Sigmoid colon (tissue), 7 donors: ENCODE data around the gene GABRB1. TPM values are rescaled to one million over a fixed set of nuclear protein-coding genes. Genes with fewer than 3 reads are reported as not detected.

Source experiments
- DNase-seq: peaks from one replicate; pipeline ENCODE4 v3.0.0-alpha.2; 2019
- H3K27ac ChIP-seq, 4 donors: fragments of 200-600 bp; sonication (generic); one replicate each; pipeline ENCODE4 v1.5.1; 2016 to 2019; ENCODE audit warnings: mild to moderate bottlenecking in 1 of 4
- H3K27me3 ChIP-seq, 3 donors: fragments of 200-600 bp; sonication (generic); one replicate each; pipeline ENCODE4 v1.5.1; 2019; ENCODE audit warnings: mild to moderate bottlenecking in 1 of 3
- H3K36me3 ChIP-seq, 4 donors: fragments of 200-600 bp; sonication (generic); one replicate each; pipeline ENCODE4 v1.5.1; 2016 to 2019
- H3K4me1 ChIP-seq, 4 donors: fragments of 200-600 bp; sonication (generic); one replicate each; pipeline ENCODE4 v1.5.1; 2017 to 2019
- H3K4me3 ChIP-seq, 4 donors: fragments of 200-600 bp; sonication (generic); one replicate each; pipeline ENCODE4 v1.5.1; 2017 to 2019; ENCODE audit warnings: mild to moderate bottlenecking in 2 of 4, moderate library complexity in 1 of 4
- H3K9me3 ChIP-seq, 4 donors: fragments of 200-600 bp in 3 of 4; sonication (generic) in 3 of 4; one replicate each; pipeline versions ENCODE4 v1.5.1 to v1.6.1; 2013 to 2019
- CTCF ChIP-seq, 4 experiments: fragments of 450-650 bp in 3 of 4; fragments of 200-600 bp in 1 of 4; IDR thresholded peaks; one replicate each; pipeline ENCODE4 v1.5.1; 2016 to 2019; ENCODE audit warnings: antibody characterized with exemption in 4 of 4, mild to moderate bottlenecking in 3 of 4, moderate library complexity in 2 of 4
- EP300 ChIP-seq, 4 donors: sonication (generic); formaldehyde crosslinking; IDR thresholded peaks; one replicate each; pipeline ENCODE4 v1.6.1; 2017; ENCODE audit warnings: antibody characterized with exemption in 4 of 4
- POLR2A ChIP-seq, 2 donors: fragments of 450-650 bp; IDR thresholded peaks; one replicate each; pipeline ENCODE4 v1.6.1; 2016; ENCODE audit warnings: antibody characterized with exemption in 2 of 2, mild to moderate bottlenecking in 2 of 2, moderate library complexity in 2 of 2
- POLR2AphosphoS5 ChIP-seq, 4 donors: sonication (generic); formaldehyde crosslinking; IDR thresholded peaks; one replicate each; pipeline ENCODE4 v1.6.1; 2017; ENCODE audit warnings: antibody characterized with exemption in 4 of 4
- WGBS, 2 donors: extraction: QIAGEN DNeasy Blood & Tissue Kit; methylation state at CpG; one replicate each; pipeline ENCODE4 v1.1.7; 2013; 5-methylcytosine and 5-hydroxymethylcytosine counted together
- intact Hi-C: fragments of 100-400 bp; cut with DNase I; formaldehyde crosslinking; loops from one replicate; pipeline ENCODE4 v1.15.1; 2023
- polyA plus RNA-seq, 3 donors: library from polyadenylated mRNA; stranded (reverse); fragments of 200-250 nt; gene quantifications; one replicate each; pipeline ENCODE4 v1.2.3, GENCODE V29; 2013
- total RNA-seq, 4 donors: library from RNA; depleted of rRNA; stranded (reverse); fragments of >200 nt; gene quantifications; one replicate each; pipeline ENCODE4 v1.1.0, GENCODE V29; 2016
- donor health status: healthy with polysubstance abuse.
- donor health status: Bipolar disorder and iron deficiency.
- donor health status: healthy.

GABRB1 gene
- total and polyA plus RNA-seq, 7 donors = 0.22 to 1.7 (median 0.49) TPM; not detected in 2

GRCh38 chr4:47330866-47331265, 299.5 kb downstream of the GABRB1 start:
- no peak overlapping the region for H3K4me3 ChIP-seq
- TF ChIP-seq POLR2A (IDR thresholded peaks at IDR 0.05) (no peak), CTCF (IDR thresholded peaks at IDR 0.05) (no peak), POLR2AphosphoS5 (IDR thresholded peaks at IDR 0.05) (no peak), EP300 (IDR thresholded peaks at IDR 0.05) (no peak)
- no peaks in the 10 kb centered on the region for H3K9me3 ChIP-seq
- intact Hi-C loops = no loop called here
- no peaks in the 10 kb centered on the region for H3K4me1 ChIP-seq
- H3K36me3 ChIP-seq = no peaks in the 10 kb centered on the region
- H3K27ac ChIP-seq = no peak overlapping the region
- no peak for DNase-seq
- H3K27me3 ChIP-seq = peaks cover 0 to 4% (median 0%) of the 10 kb centered on the region in 3 donors

- TF ChIP-seq POLR2A (IDR thresholded peaks at IDR 0.05) (no peak), EP300 (IDR thresholded peaks at IDR 0.05) (no peak), CTCF (IDR thresholded peaks at IDR 0.05) (no peak), POLR2AphosphoS5 (IDR thresholded peaks at IDR 0.05) (no peak)
- no peaks in the 10 kb centered on the region for H3K4me1 ChIP-seq
- peaks cover 0 to 4% (median 0%) of the 10 kb centered on the region in 3 donors for H3K27me3 ChIP-seq
- 56 to 66% methylated on average over 3 of the region's 3 CpGs for WGBS, 2 donors
- no peak for DNase-seq
- intact Hi-C loops = no loop called here
- no peak overlapping the region for H3K4me3 ChIP-seq
- H3K27ac ChIP-seq = no peak overlapping the region
- H3K36me3 ChIP-seq = no peaks in the 10 kb centered on the region
- H3K9me3 ChIP-seq = no peaks in the 10 kb centered on the region
Observed at GRCh38 chr4:47334652-47335051, 303.3 kb downstream of the GABRB1 start.

- Histone ChIP-seq H3K4me1 (no peaks in the 10 kb centered on the region), H3K9me3 (no peaks in the 10 kb centered on the region), H3K27ac (no peak overlapping the region), H3K4me3 (no peak overlapping the region), H3K27me3 (peaks cover 0 to 4% (median 0%) of the 10 kb centered on the region in 3 donors), H3K36me3 (no peaks in the 10 kb centered on the region)
- 84% methylated on average over 2 of the region's 2 CpGs for WGBS, 2 donors
- no peak for TF ChIP-seq CTCF (IDR thresholded peaks at IDR 0.05)
- no peak for TF ChIP-seq POLR2A (IDR thresholded peaks at IDR 0.05)
- TF ChIP-seq POLR2AphosphoS5 (IDR thresholded peaks at IDR 0.05) = no peak
- TF ChIP-seq EP300 (IDR thresholded peaks at IDR 0.05) = no peak
- no peak for DNase-seq
- intact Hi-C loops = no loop called here
Observed at GRCh38 chr4:47337893-47338292, 306.5 kb downstream of the GABRB1 start.

GRCh38 chr4:47340914-47341313, 309.5 kb downstream of the GABRB1 start:
- DNase-seq = no peak
- H3K4me1 ChIP-seq = no peaks in the 10 kb centered on the region
- no peak overlapping the region for H3K27ac ChIP-seq
- no peaks in the 10 kb centered on the region for H3K27me3 ChIP-seq
- WGBS, 2 donors = 64 to 79% methylated on average over 2 of the region's 2 CpGs
- H3K4me3 ChIP-seq = no peak overlapping the region
- intact Hi-C loops = no loop called here
- TF ChIP-seq POLR2A (IDR thresholded peaks at IDR 0.05) (no peak), CTCF (IDR thresholded peaks at IDR 0.05) (no peak), EP300 (IDR thresholded peaks at IDR 0.05) (no peak), POLR2AphosphoS5 (IDR thresholded peaks at IDR 0.05) (no peak)
- no peaks in the 10 kb centered on the region for H3K36me3 ChIP-seq
- no peaks in the 10 kb centered on the region for H3K9me3 ChIP-seq

GRCh38 chr4:47342796-47343195, 311.4 kb downstream of the GABRB1 start:
- TF ChIP-seq POLR2AphosphoS5 (IDR thresholded peaks at IDR 0.05) (no peak), CTCF (IDR thresholded peaks at IDR 0.05) (no peak), POLR2A (IDR thresholded peaks at IDR 0.05) (no peak), EP300 (IDR thresholded peaks at IDR 0.05) (no peak)
- no peaks in the 10 kb centered on the region for H3K9me3 ChIP-seq
- WGBS, 2 donors = 77 to 83% methylated on average over 4 of the region's 4 CpGs
- no peaks in the 10 kb centered on the region for H3K4me1 ChIP-seq
- H3K4me3 ChIP-seq = no peak overlapping the region
- DNase-seq = no peak
- no peaks in the 10 kb centered on the region for H3K27me3 ChIP-seq
- no peaks in the 10 kb centered on the region for H3K36me3 ChIP-seq
- intact Hi-C loops = no loop called here
- H3K27ac ChIP-seq = no peak overlapping the region
